Measurements from ENCODE around the gene SPPL2B.

GRCh38 chr19:2372076-2372612, 43.7 kb downstream of the SPPL2B start:
- TF ChIP-seq CTCF (IDR thresholded peaks at IDR 0.05) (no peak), POLR2AphosphoS5 (IDR thresholded peaks at IDR 0.05) (no peak), POLR2A (IDR thresholded peaks at IDR 0.05) (no peak)
